HUES6 (cell line): Measurements from ENCODE around the gene HSPA12A.

Experiments used
- H3K27ac ChIP-seq: 2 replicates; pipeline ENCODE4 v1.7.0; 2013; ENCODE audit warnings: low read depth, mild to moderate bottlenecking, low read length, inconsistent platforms
- H3K27me3 ChIP-seq: 2 replicates; pipeline ENCODE4 v1.6.1; 2013; ENCODE audit warnings: low read length; ENCODE audit not compliant: control insufficient read depth, insufficient read depth
- H3K36me3 ChIP-seq: 2 replicates; pipeline ENCODE4 v1.6.1; 2013; ENCODE audit warnings: low read length; ENCODE audit not compliant: control insufficient read depth, insufficient read depth
- H3K4me1 ChIP-seq: 2 replicates; pipeline ENCODE4 v1.6.1; 2013; ENCODE audit warnings: low read length; ENCODE audit not compliant: control insufficient read depth, insufficient read depth
- H3K4me3 ChIP-seq: 2 replicates; pipeline ENCODE4 v1.5.1; 2013; ENCODE audit warnings: low read depth, low read length
- H3K9ac ChIP-seq: one replicate; pipeline ENCODE4 v1.6.1; 2013; ENCODE audit warnings: mild to moderate bottlenecking, low read length
- H3K9me3 ChIP-seq: 2 replicates; pipeline ENCODE4 v1.6.1; 2013; ENCODE audit warnings: low read depth, low read length; ENCODE audit not compliant: control insufficient read depth, insufficient read depth

The HSPA12A gene

DNA sequence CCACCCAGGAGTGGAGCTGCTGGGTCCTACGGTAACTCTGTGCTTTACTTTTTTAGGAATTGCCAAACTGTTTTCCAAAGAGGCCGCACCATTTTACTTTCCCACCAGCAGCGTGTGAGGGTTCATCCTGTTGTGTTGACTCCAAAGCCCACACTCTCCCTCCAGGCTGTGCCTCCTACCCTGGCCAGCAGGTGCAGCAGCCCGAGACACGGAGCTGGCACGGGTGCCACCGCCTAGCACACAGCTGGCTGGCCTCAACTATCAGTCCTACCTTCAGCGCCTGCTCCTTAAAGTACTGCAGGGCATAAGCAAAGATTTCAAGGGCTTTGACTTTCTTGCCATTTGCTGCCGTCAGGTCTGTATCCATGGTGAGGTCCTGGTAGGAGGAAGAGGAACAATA is 44.0 kb downstream of the HSPA12A start:
- H3K9ac ChIP-seq, result no peak overlapping the region
- H3K9me3 ChIP-seq, result no peaks in the 10 kb centered on the region
- H3K4me3 ChIP-seq, result no peak overlapping the region
- H3K27me3 ChIP-seq, result no peaks in the 10 kb centered on the region
- H3K4me1 ChIP-seq, result peaks cover 18% of the 10 kb centered on the region
- H3K36me3 ChIP-seq, result no peaks in the 10 kb centered on the region
- no peak overlapping the region for H3K27ac ChIP-seq

GRCh38 chr10:116697816-116698215 is 44.5 kb downstream of the HSPA12A start:
- Histone ChIP-seq H3K36me3 (no peaks in the 10 kb centered on the region), H3K4me1 (peaks cover 18% of the 10 kb centered on the region), H3K9ac (no peak overlapping the region), H3K27ac (no peak overlapping the region), H3K9me3 (no peaks in the 10 kb centered on the region), H3K4me3 (no peak overlapping the region), H3K27me3 (no peaks in the 10 kb centered on the region)

DNA sequence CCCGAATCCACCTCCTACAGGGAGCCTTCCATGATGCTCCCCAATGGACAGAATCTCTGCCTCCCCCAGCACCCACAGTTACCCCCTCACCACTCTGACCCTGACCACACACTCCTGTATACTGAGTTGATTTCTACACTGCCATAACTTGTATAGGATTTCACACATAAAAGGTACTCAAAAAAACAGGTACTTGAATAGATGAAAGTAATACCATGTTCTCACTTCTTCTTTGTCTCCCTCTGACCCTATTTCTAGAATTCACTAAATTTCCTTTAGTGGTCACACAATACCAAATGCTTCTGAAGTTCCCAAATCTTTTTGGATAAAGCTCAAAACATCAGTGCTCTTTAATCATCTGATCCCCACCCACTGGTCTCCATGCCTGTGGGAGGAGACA is 45.4 kb downstream of the HSPA12A start:
- Histone ChIP-seq H3K27me3 (no peaks in the 10 kb centered on the region), H3K4me1 (peaks cover 22% of the 10 kb centered on the region), H3K36me3 (no peaks in the 10 kb centered on the region), H3K9me3 (no peaks in the 10 kb centered on the region), H3K4me3 (no peak overlapping the region), H3K27ac (no peak overlapping the region), H3K9ac (no peak overlapping the region)

DNA sequence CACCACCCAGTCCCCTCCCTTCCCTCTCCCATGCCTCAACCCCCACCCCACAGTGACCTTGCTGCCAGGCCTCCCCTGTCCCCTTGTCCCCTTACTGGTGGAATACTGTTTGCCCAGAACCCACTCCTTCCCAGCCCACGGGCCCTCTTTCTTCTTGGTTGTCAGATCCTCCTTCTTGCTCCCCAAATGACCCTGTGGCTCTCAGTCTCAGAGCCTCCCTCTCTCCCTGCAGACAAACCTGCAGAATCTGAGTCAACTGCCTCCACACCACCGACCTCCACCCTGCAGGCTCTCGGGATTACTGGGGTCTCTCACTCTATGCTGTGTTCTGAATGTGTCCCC is 47.5 kb downstream of the HSPA12A start:
- Histone ChIP-seq H3K9ac (peak overlapping the region; percentile 54), H3K27ac (no peak overlapping the region; the same call in 1 of the 2 replicates)

GRCh38 chr10:116694243-116694926 is 48.0 kb downstream of the HSPA12A start:
- Histone ChIP-seq H3K9ac (peak overlapping the region; percentile 54), H3K27me3 (no peaks in the 10 kb centered on the region), H3K27ac (no peak overlapping the region; the same call in 1 of the 2 replicates), H3K9me3 (no peaks in the 10 kb centered on the region), H3K4me1 (peaks cover 37% of the 10 kb centered on the region), H3K4me3 (peak overlapping the region; percentile 17; the same call in 1 of the 2 replicates), H3K36me3 (no peaks in the 10 kb centered on the region)

More for the DNA sequence above, 47.5 kb downstream of the HSPA12A start:
- Histone ChIP-seq H3K4me1 (peaks cover 41% of the 10 kb centered on the region), H3K27me3 (no peaks in the 10 kb centered on the region), H3K4me3 (no peak overlapping the region; the same call in 1 of the 2 replicates), H3K36me3 (no peaks in the 10 kb centered on the region), H3K9me3 (no peaks in the 10 kb centered on the region)

- H3K27me3 ChIP-seq, result no peaks in the 10 kb centered on the region
- no peak overlapping the region for H3K27ac ChIP-seq
- no peak overlapping the region for H3K4me3 ChIP-seq
- no peaks in the 10 kb centered on the region for H3K36me3 ChIP-seq
- H3K9ac ChIP-seq, result no peak overlapping the region
- H3K4me1 ChIP-seq, result peaks cover 48% of the 10 kb centered on the region
- H3K9me3 ChIP-seq, result no peaks in the 10 kb centered on the region
These were observed 50.1 kb downstream of the HSPA12A start for GRCh38 chr10:116692225-116692624.

GRCh38 chr10:116691635-116692034 is 50.7 kb downstream of the HSPA12A start:
- Histone ChIP-seq H3K9me3 (no peaks in the 10 kb centered on the region), H3K27me3 (no peaks in the 10 kb centered on the region), H3K4me3 (no peak overlapping the region), H3K27ac (no peak overlapping the region), H3K9ac (no peak overlapping the region), H3K4me1 (peaks cover 48% of the 10 kb centered on the region), H3K36me3 (no peaks in the 10 kb centered on the region)

DNA sequence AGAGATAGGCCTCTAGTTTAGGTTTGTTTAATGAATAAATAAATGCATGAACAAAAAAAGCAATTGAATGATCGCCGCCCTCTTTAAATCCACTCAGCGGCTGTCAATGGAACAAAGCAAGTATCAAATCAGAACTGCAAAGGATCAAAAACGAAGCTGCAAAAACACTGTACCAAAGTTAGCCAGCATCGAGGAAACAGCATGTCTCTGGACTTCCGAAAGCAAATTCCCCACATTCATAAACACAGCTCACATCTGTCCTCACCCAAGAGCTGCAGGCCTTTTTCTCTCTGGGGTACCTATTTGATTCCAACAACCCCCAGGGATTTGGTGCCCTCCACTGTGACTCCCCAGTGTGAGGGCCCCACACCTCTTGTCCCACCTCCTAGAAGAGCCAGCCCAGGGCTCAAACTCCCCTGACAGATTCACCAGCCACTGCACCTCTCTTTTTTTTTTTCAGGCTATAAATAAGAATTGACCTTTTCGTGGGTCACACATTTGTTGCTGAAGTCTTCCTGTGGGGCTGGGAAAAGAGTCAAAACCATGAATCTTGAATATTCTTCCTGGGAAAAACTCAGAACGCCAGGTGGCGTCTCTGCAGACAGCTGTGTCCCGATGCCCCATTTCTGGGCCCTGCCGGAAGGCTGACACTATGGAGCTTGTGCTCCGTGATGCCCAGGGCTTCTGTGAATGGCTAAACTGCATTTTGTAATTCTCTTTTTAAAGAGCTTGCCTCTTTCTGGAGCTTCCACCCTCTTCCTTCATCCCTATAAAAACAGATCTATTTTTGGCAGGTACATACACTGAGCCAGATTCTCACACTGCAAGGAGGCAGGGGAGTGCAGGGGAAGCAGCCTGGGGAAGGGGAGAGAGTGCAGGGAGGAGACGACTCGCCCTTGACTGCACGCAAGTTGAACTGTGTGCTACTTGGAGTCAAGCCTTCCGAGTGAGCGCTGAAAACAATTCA is 51.7 kb downstream of the HSPA12A start:
- no peaks in the 10 kb centered on the region for H3K36me3 ChIP-seq
- no peak overlapping the region for H3K9ac ChIP-seq
- H3K27me3 ChIP-seq, result no peaks in the 10 kb centered on the region
- no peaks in the 10 kb centered on the region for H3K9me3 ChIP-seq
- peaks cover 48% of the 10 kb centered on the region for H3K4me1 ChIP-seq
- no peak overlapping the region for H3K27ac ChIP-seq
- peak overlapping the region; percentile 34; the same call in 1 of the 2 replicates for H3K4me3 ChIP-seq

- Histone ChIP-seq H3K27me3 (no peaks in the 10 kb centered on the region), H3K27ac (no peak overlapping the region), H3K9me3 (no peaks in the 10 kb centered on the region), H3K4me3 (no peak overlapping the region), H3K9ac (no peak overlapping the region), H3K36me3 (no peaks in the 10 kb centered on the region), H3K4me1 (peaks cover 44% of the 10 kb centered on the region)
These were observed 52.6 kb downstream of the HSPA12A start for GRCh38 chr10:116689744-116690143.

GRCh38 chr10:116688741-116689495 is 53.4 kb downstream of the HSPA12A start:
- no peak overlapping the region for H3K4me3 ChIP-seq
- H3K36me3 ChIP-seq, result no peaks in the 10 kb centered on the region
- no peaks in the 10 kb centered on the region for H3K27me3 ChIP-seq
- H3K4me1 ChIP-seq, result peaks cover 35% of the 10 kb centered on the region
- peak overlapping the region; percentile 30 for H3K9ac ChIP-seq
- no peaks in the 10 kb centered on the region for H3K9me3 ChIP-seq
- no peak overlapping the region; the same call in 1 of the 2 replicates for H3K27ac ChIP-seq
